Endothelial cell of umbilical vein (primary cell): ENCODE measurements around the gene AHCY. TPM values are rescaled to one million over a fixed set of nuclear protein-coding genes. Genes with fewer than 3 reads are reported as not detected.

Source experiments
- BruUV-seq: library from RNA; stranded (reverse); fragments of 400-500 nt; replicated peaks from 2 replicates; lab custom pipeline; 2021; lab: Mats Ljungman, UMichigan
- CTCF ChIA-PET: fragments of 300-600, 350-600 bp; sonication (Branson Sonifier 250); formaldehyde crosslinking; loops from one replicate; lab custom pipeline; 2021; ENCODE audit warnings: antibody characterized with exemption, inconsistent platforms; lab: Charles Lee
- POLR2A ChIA-PET: fragments of 300-600, 350-600 bp; sonication (Branson Sonifier 250); formaldehyde crosslinking; loops from one replicate; lab custom pipeline; 2021; ENCODE audit warnings: antibody characterized with exemption, inconsistent platforms; lab: Charles Lee
- DNase-seq: peaks from one replicate; pipeline ENCODE4 v3.0.0-alpha.2; 2011; ENCODE audit warnings: low read depth, low spot score
- FAIRE-seq: peaks from 2 replicates; lab custom pipeline; 2011; peaks lifted over from hg19 to GRCh38; lab: Jason Lieb, UNC
- H2AFZ ChIP-seq: 2 replicates; pipeline ENCODE4 v1.6.0; 2012; ENCODE audit warnings: low read depth, low read length, control low read depth, inconsistent platforms
- H3K27ac ChIP-seq: 2 replicates; pipeline ENCODE4 v1.5.1; 2011; ENCODE audit warnings: low read depth, mild to moderate bottlenecking, control low read depth, low read length, moderate library complexity; ENCODE audit not compliant: insufficient read depth
- H3K27me3 ChIP-seq, 2 experiments: 2 replicates each; pipeline versions ENCODE4 v1.6.0 to v1.6.1; 2011; ENCODE audit warnings: low read length in 2 of 2, mixed read lengths in 1 of 2; ENCODE audit not compliant: control insufficient read depth in 2 of 2, insufficient read depth in 2 of 2
- H3K36me3 ChIP-seq, 2 experiments: 2 replicates in 1 of 2; 3 replicates in 1 of 2; pipeline ENCODE4 v1.5.1; 2011; ENCODE audit warnings: low read length in 2 of 2, mild to moderate bottlenecking in 1 of 2, moderate library complexity in 1 of 2; ENCODE audit not compliant: control insufficient read depth in 2 of 2, insufficient read depth in 2 of 2; ENCODE audit errors: extremely low read depth in 1 of 2
- H3K4me1 ChIP-seq: 3 replicates; pipeline ENCODE4 v1.5.1; 2011; ENCODE audit warnings: mild to moderate bottlenecking, low read length; ENCODE audit not compliant: control insufficient read depth, insufficient read depth; ENCODE audit errors: extremely low read depth
- H3K4me2 ChIP-seq: 2 replicates; pipeline ENCODE4 v1.6.1; 2011; ENCODE audit warnings: low read length, control low read depth, mixed read lengths; ENCODE audit not compliant: insufficient read depth
- H3K4me3 ChIP-seq, 3 experiments: fragments of 200-600 bp in 1 of 3; sonication (generic), shearing (Covaris generic) in 1 of 3; replicated peaks in 1 of 3; 2 replicates each; pipeline ENCODE4 v1.5.1; 2011 to 2016; ENCODE audit warnings: control low read depth in 3 of 3, low read length in 3 of 3, mild to moderate bottlenecking in 2 of 3, inconsistent platforms in 1 of 3, low read depth in 1 of 3, moderate library complexity in 1 of 3; ENCODE audit not compliant: insufficient read depth in 1 of 3
- H3K79me2 ChIP-seq: 2 replicates; pipeline ENCODE4 v1.6.0; 2012; ENCODE audit warnings: low read length, inconsistent platforms; ENCODE audit not compliant: control insufficient read depth, insufficient read depth
- H3K9ac ChIP-seq: replicated peaks from 2 replicates; pipeline ENCODE3; 2011; ENCODE audit warnings: low read length, control low read depth; ENCODE audit not compliant: insufficient read depth; ENCODE audit errors: extremely low read depth
- H3K9me1 ChIP-seq: replicated peaks from 3 replicates; pipeline ENCODE4 v1.6.0; 2011; ENCODE audit warnings: mild to moderate bottlenecking, low read length; ENCODE audit not compliant: control insufficient read depth, insufficient read depth; ENCODE audit errors: extremely low read depth
- H3K9me3 ChIP-seq: replicated peaks from 2 replicates; pipeline ENCODE4 v1.5.1; 2012; ENCODE audit warnings: low read length, inconsistent platforms; ENCODE audit not compliant: control insufficient read depth, insufficient read depth
- H4K20me1 ChIP-seq: replicated peaks from 2 replicates; pipeline ENCODE3; 2011; ENCODE audit warnings: mild to moderate bottlenecking, low read length; ENCODE audit not compliant: control insufficient read depth, insufficient read depth; ENCODE audit errors: extremely low read depth
- GATA2 ChIP-seq: IDR thresholded peaks from 2 replicates; pipeline ENCODE4 v1.7.0; 2011; ENCODE audit warnings: low read depth, mild to moderate bottlenecking, moderate library complexity, mixed read lengths, low read length; ENCODE audit not compliant: insufficient read length, insufficient read depth
- MAX ChIP-seq: IDR thresholded peaks from 2 replicates; pipeline ENCODE4 v1.6.1; 2011; ENCODE audit not compliant: insufficient read depth, insufficient read length
- MYC ChIP-seq: IDR thresholded peaks from one replicate; pipeline ENCODE4 v1.6.1; 2011; ENCODE audit warnings: mild to moderate bottlenecking, low read depth, low read length
- POLR2AphosphoS5 ChIP-seq: IDR thresholded peaks from 2 replicates; pipeline ENCODE4 v1.6.1; 2012; ENCODE audit warnings: low read depth, mild to moderate bottlenecking, control low read depth, low read length, moderate library complexity; ENCODE audit not compliant: insufficient read depth
- dilution Hi-C: fragments of 300-500 bp; cut with MboI; formaldehyde crosslinking; loops from one replicate; pipeline ENCODE4 v1.15.0; 2019; ENCODE audit warnings: low sequenced_read_pairs; ENCODE audit not compliant: extremely low pct_ligation_motif_present
- intact Hi-C: fragments of 100-400 bp; cut with micrococcal nuclease; formaldehyde crosslinking; loops from one replicate; pipeline ENCODE4 v1.10.0; 2022
- polyA plus RNA-seq, 4 experiments: library from polyadenylated mRNA; depleted of rRNA in 3 of 4; stranded (reverse) in 3 of 4; unstranded in 1 of 4; fragments of >200 nt; gene quantifications; 2 replicates each; pipeline versions ENCODE4 v1.2.1 to v1.2.3, GENCODE V29; 2011 to 2012; ENCODE audit warnings: missing spikeins in 1 of 4
- total RNA-seq: library from RNA; stranded (reverse); gene quantifications from 2 replicates; pipeline ENCODE4 v1.2.3, GENCODE V29; 2021

AHCY gene
- total and polyA plus RNA-seq, 2 donors (not counting 3 experiments of a cell fraction or from before 2014, with no cell fraction given), result 94.7 to 168 TPM

GRCh38 chr20:34271956-34272355, 31.2 kb downstream of the AHCY start:
- Histone ChIP-seq H3K36me3 (peaks cover 0 to 6% of the 10 kb centered on the region in 2 experiments), H3K9me1 (no peaks in the 10 kb centered on the region), H3K4me3 (no peak overlapping the region), H3K4me1 (peaks cover 5% of the 10 kb centered on the region), H3K27me3 (no peaks in the 10 kb centered on the region), H3K9ac (no peak overlapping the region), H3K4me2 (no peak overlapping the region), H3K9me3 (no peaks in the 10 kb centered on the region), H2AFZ (no peak overlapping the region), H3K27ac (no peak overlapping the region), H4K20me1 (no peaks in the 10 kb centered on the region), H3K79me2 (no peaks in the 10 kb centered on the region)
- intact Hi-C loops (no loop called here), dilution Hi-C loops (no loop called here)
- FAIRE-seq (no peak), DNase-seq (no peak)
- no peak for TF ChIP-seq MAX
- no peak for TF ChIP-seq GATA2
- TF ChIP-seq MYC, result no peak
- CTCF ChIA-PET, result interaction anchor here (1.0 to 2.9 kb wide), 2 partner anchors 9 to 81 kb away, joined by 3 to 8 read pairs; no protein-coding TSS in a partner anchor
- no TSS peak for BruUV-seq
- POLR2A ChIA-PET, result no interaction called here

GRCh38 chr20:34269996-34270627, 33.0 kb downstream of the AHCY start:
- H3K27ac ChIP-seq, result no peak overlapping the region
- no peak overlapping the region for H3K4me2 ChIP-seq
- peaks cover 5% of the 10 kb centered on the region for H3K4me1 ChIP-seq
- ChIA-PET POLR2A (no interaction called here), CTCF (interaction anchor here (1.0 to 3.6 kb wide), 3 partner anchors 13 to 79 kb away, joined by 3 to 19 read pairs (median 4); no protein-coding TSS in a partner anchor)
- TF ChIP-seq POLR2AphosphoS5, result no peak
- H3K9ac ChIP-seq, result no peak overlapping the region
- no peaks in the 10 kb centered on the region for H3K79me2 ChIP-seq
- H3K9me3 ChIP-seq, result no peaks in the 10 kb centered on the region
- peak; percentile 31 for FAIRE-seq
- BruUV-seq, result no TSS peak
- dilution Hi-C loops, result no loop called here
- intact Hi-C loops, result loop anchor here (1.0 kb wide), 1 partner anchor 80 kb away; no protein-coding TSS in a partner anchor
- H3K4me3 ChIP-seq, result no peak overlapping the region
- no peaks in the 10 kb centered on the region for H3K27me3 ChIP-seq
- H3K36me3 ChIP-seq, result no peaks in the 10 kb centered on the region
- no peaks in the 10 kb centered on the region for H4K20me1 ChIP-seq
- no peak overlapping the region for H2AFZ ChIP-seq
- peak; percentile 5 for DNase-seq
- H3K9me1 ChIP-seq, result no peaks in the 10 kb centered on the region
